HG03575 (cell line): ENCODE results near the gene AKNA.

Source experiments
- ATAC-seq: cut with Tn5 transposase; IDR thresholded peaks from one replicate; pipeline ENCODE4 v1.9.1; 2021; ENCODE audit not compliant: unreplicated experiment, insufficient number of reproducible peaks, low FRiP score; ENCODE audit errors: extremely low read depth

Gene AKNA

GRCh38 chr9:114284316-114285060 is 103.3 kb downstream of the AKNA start:
- no peak for ATAC-seq
